Bronchial epithelial cell (primary cell): ENCODE data around the gene CLEC4D. TPM values are rescaled to one million over a fixed set of nuclear protein-coding genes. Genes with fewer than 3 reads are reported as not detected.

Source experiments
- DNase-seq: peaks from one replicate; pipeline ENCODE4 v3.0.0-alpha.2; 2010; ENCODE audit warnings: low read depth
- FAIRE-seq: peaks from 2 replicates; lab custom pipeline; 2011; peaks lifted over from hg19 to GRCh38; lab: Jason Lieb, UNC
- H3K27me3 ChIP-seq: 2 replicates; pipeline ENCODE4 v1.5.1; 2011; ENCODE audit warnings: low read length; ENCODE audit not compliant: control insufficient read depth, insufficient read depth
- H3K36me3 ChIP-seq: 2 replicates; pipeline ENCODE4 v1.5.1; 2011; ENCODE audit warnings: low read length; ENCODE audit not compliant: control insufficient read depth, insufficient read depth
- H3K4me3 ChIP-seq: 2 replicates; pipeline ENCODE4 v1.5.1; 2011; ENCODE audit warnings: mild to moderate bottlenecking, low read depth, low read length, control low read depth
- CTCF ChIP-seq: IDR thresholded peaks from 2 replicates; pipeline ENCODE4 v1.5.1; 2011; ENCODE audit warnings: mild to moderate bottlenecking, moderate library complexity, low read length, control low read depth, inconsistent platforms; ENCODE audit not compliant: insufficient read depth, severe bottlenecking
- total RNA-seq: library from RNA; depleted of rRNA; stranded (reverse); fragments of >200 nt; gene quantifications from 2 replicates; pipeline ENCODE4 v1.2.1, GENCODE V29; 2014

Gene CLEC4D
- not detected in 2 replicates for total RNA-seq

- no peak for TF ChIP-seq CTCF
- no peaks in the 10 kb centered on the region for H3K36me3 ChIP-seq
- H3K4me3 ChIP-seq: no peak within 1 kb of the TSS
- DNase-seq (no peak), FAIRE-seq (no peak)
- no peaks in the 10 kb centered on the region for H3K27me3 ChIP-seq
Observed at GRCh38 chr12:8513256-8513655, at the start of gene CLEC4D. TSS of gene CLEC4D (plus strand) at chr12:8513503. CDS start at chr12:8513733, 230 bp downstream.

- no peak for DNase-seq
- H3K4me3 ChIP-seq: no peak overlapping the region
- no peaks in the 10 kb centered on the region for H3K27me3 ChIP-seq
- TF ChIP-seq CTCF: no peak
- H3K36me3 ChIP-seq: no peaks in the 10 kb centered on the region
- FAIRE-seq: no peak
Observed at GRCh38 chr12:8465301-8465996, 47.9 kb upstream of the CLEC4D start.

- DNase-seq (no peak), FAIRE-seq (no peak)
- TF ChIP-seq CTCF: no peak
- Histone ChIP-seq H3K36me3 (no peaks in the 10 kb centered on the region), H3K4me3 (no peak overlapping the region), H3K27me3 (no peaks in the 10 kb centered on the region)
Observed at GRCh38 chr12:8466241-8466640, 47.1 kb upstream of the CLEC4D start.

- DNase-seq (no peak), FAIRE-seq (no peak)
- H3K27me3 ChIP-seq: no peaks in the 10 kb centered on the region
- no peak for TF ChIP-seq CTCF
- no peaks in the 10 kb centered on the region for H3K36me3 ChIP-seq
- H3K4me3 ChIP-seq: no peak overlapping the region
Observed at GRCh38 chr12:8471090-8471489, 42.2 kb upstream of the CLEC4D start.

GRCh38 chr12:8475508-8476203 lies 37.6 kb upstream of the CLEC4D start:
- H3K36me3 ChIP-seq: no peaks in the 10 kb centered on the region
- FAIRE-seq (no peak), DNase-seq (no peak)
- no peaks in the 10 kb centered on the region for H3K27me3 ChIP-seq
- no peak overlapping the region for H3K4me3 ChIP-seq
- no peak for TF ChIP-seq CTCF
